ENCODE measurements around the gene OR6C75.

The OR6C75 gene

GRCh38 chr12:55416961-55417360, 54.2 kb downstream of the OR6C75 start:
- TF ChIP-seq, protein P1, sequence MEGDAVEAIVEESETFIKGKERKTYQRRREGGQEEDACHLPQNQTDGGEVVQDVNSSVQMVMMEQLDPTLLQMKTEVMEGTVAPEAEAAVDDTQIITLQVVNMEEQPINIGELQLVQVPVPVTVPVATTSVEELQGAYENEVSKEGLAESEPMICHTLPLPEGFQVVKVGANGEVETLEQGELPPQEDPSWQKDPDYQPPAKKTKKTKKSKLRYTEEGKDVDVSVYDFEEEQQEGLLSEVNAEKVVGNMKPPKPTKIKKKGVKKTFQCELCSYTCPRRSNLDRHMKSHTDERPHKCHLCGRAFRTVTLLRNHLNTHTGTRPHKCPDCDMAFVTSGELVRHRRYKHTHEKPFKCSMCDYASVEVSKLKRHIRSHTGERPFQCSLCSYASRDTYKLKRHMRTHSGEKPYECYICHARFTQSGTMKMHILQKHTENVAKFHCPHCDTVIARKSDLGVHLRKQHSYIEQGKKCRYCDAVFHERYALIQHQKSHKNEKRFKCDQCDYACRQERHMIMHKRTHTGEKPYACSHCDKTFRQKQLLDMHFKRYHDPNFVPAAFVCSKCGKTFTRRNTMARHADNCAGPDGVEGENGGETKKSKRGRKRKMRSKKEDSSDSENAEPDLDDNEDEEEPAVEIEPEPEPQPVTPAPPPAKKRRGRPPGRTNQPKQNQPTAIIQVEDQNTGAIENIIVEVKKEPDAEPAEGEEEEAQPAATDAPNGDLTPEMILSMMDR (IDR thresholded peaks at IDR 0.05; ENCODE audit: insufficient read depth, low read depth, low read length, missing control alignments): no peak
- H3K4me3 ChIP-seq (ENCODE audit: low read length): no peak overlapping the region
- DNase-seq (ENCODE audit: low read depth): peak; percentile 21

Measured in epithelial cell of esophagus (primary cell).